Panc1 (cell line): Measurements from ENCODE around the gene KCTD15.

Experiments used
- CTCF ChIP-seq: fragments of 450-650 bp; IDR thresholded peaks from 2 replicates; pipeline ENCODE4 v1.5.1; 2017; ENCODE audit warnings: mild to moderate bottlenecking
- POLR2AphosphoS5 ChIP-seq: IDR thresholded peaks from 2 replicates; pipeline ENCODE4 v1.6.1; 2012; ENCODE audit warnings: mild to moderate bottlenecking, low read depth, low read length, moderate library complexity
- SIN3A ChIP-seq: IDR thresholded peaks from 2 replicates; pipeline ENCODE4 v1.6.1; 2012; ENCODE audit warnings: low read depth, mild to moderate bottlenecking, low read length, moderate library complexity, borderline replicate concordance; ENCODE audit not compliant: insufficient read depth

DNA sequence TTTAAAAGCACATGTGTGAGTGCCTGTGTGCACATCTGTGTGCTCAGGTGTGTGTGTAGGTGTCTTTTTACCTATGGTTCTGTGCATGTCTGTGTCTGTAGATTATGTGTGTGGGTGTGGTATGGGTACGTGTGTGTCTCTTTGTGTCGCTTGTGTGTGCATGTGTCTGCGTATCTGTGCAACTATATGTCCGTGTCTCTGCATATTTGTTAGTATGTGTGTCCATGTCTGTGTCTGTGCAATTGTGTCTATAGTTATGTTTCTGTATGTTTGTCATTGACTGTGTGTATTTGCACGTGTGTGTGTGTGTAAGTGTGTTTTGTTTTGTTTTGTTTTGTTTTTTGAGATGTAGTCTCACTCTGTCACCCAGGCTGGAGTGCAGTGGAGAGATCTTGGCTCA is 7.3 kb upstream of the KCTD15 start:
- TF ChIP-seq CTCF (no peak), POLR2AphosphoS5 (no peak), SIN3A (no peak)
